ENCODE data around the gene LHFPL2. TPM values are rescaled to one million over a fixed set of nuclear protein-coding genes. Genes with fewer than 3 reads are reported as not detected.

LHFPL2 gene
- total and polyA plus RNA-seq, 9 of the 15 experiments (the other 6 are each of a cell fraction or from before 2014, with no cell fraction given): 1.0 to 6.6 (median 4.6) TPM

GRCh38 chr5:78483809-78484521, 164.6 kb downstream of the LHFPL2 start (continued):
- TF ChIP-seq, protein P1, sequence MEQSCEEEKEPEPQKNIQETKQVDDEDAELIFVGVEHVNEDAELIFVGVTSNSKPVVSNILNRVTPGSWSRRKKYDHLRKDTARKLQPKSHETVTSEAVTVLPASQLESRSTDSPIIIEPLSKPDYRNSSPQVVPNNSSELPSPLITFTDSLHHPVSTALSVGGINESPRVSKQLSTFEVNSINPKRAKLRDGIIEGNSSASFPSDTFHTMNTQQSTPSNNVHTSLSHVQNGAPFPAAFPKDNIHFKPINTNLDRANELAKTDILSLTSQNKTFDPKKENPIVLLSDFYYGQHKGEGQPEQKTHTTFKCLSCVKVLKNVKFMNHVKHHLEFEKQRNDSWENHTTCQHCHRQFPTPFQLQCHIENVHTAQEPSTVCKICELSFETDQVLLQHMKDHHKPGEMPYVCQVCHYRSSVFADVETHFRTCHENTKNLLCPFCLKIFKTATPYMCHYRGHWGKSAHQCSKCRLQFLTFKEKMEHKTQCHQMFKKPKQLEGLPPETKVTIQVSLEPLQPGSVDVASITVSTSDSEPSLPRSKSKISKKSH (CRISPR knock-in tag; IDR thresholded peaks at IDR 0.05): no peak
- TF ChIP-seq NCOR1 (IDR thresholded peaks at IDR 0.05) (peak; percentile 91), CEBPB (tag; IDR thresholded peaks at IDR 0.05) (peak; percentile 98), POU5F1 (IDR thresholded peaks at IDR 0.05; ENCODE audit: borderline replicate concordance, low read depth, low read length, partially characterized antibody) (no peak), SFPQ (IDR thresholded peaks at IDR 0.05; ENCODE audit: low read depth, low read length) (no peak), MYNN (IDR thresholded peaks at IDR 0.05) (peak; percentile 90; the same call in 1 of the 2 replicates), MYNN (CRISPR knock-in tag; IDR thresholded peaks at IDR 0.05) (no peak), NR3C1 (CRISPR knock-in tag; IDR thresholded peaks at IDR 0.05) (no peak), ZNF668 (CRISPR knock-in tag; IDR thresholded peaks at IDR 0.05) (no peak), NBN (IDR thresholded peaks at IDR 0.05; ENCODE audit: low read depth) (peak; percentile 98)
- TF ChIP-seq, protein P2, sequence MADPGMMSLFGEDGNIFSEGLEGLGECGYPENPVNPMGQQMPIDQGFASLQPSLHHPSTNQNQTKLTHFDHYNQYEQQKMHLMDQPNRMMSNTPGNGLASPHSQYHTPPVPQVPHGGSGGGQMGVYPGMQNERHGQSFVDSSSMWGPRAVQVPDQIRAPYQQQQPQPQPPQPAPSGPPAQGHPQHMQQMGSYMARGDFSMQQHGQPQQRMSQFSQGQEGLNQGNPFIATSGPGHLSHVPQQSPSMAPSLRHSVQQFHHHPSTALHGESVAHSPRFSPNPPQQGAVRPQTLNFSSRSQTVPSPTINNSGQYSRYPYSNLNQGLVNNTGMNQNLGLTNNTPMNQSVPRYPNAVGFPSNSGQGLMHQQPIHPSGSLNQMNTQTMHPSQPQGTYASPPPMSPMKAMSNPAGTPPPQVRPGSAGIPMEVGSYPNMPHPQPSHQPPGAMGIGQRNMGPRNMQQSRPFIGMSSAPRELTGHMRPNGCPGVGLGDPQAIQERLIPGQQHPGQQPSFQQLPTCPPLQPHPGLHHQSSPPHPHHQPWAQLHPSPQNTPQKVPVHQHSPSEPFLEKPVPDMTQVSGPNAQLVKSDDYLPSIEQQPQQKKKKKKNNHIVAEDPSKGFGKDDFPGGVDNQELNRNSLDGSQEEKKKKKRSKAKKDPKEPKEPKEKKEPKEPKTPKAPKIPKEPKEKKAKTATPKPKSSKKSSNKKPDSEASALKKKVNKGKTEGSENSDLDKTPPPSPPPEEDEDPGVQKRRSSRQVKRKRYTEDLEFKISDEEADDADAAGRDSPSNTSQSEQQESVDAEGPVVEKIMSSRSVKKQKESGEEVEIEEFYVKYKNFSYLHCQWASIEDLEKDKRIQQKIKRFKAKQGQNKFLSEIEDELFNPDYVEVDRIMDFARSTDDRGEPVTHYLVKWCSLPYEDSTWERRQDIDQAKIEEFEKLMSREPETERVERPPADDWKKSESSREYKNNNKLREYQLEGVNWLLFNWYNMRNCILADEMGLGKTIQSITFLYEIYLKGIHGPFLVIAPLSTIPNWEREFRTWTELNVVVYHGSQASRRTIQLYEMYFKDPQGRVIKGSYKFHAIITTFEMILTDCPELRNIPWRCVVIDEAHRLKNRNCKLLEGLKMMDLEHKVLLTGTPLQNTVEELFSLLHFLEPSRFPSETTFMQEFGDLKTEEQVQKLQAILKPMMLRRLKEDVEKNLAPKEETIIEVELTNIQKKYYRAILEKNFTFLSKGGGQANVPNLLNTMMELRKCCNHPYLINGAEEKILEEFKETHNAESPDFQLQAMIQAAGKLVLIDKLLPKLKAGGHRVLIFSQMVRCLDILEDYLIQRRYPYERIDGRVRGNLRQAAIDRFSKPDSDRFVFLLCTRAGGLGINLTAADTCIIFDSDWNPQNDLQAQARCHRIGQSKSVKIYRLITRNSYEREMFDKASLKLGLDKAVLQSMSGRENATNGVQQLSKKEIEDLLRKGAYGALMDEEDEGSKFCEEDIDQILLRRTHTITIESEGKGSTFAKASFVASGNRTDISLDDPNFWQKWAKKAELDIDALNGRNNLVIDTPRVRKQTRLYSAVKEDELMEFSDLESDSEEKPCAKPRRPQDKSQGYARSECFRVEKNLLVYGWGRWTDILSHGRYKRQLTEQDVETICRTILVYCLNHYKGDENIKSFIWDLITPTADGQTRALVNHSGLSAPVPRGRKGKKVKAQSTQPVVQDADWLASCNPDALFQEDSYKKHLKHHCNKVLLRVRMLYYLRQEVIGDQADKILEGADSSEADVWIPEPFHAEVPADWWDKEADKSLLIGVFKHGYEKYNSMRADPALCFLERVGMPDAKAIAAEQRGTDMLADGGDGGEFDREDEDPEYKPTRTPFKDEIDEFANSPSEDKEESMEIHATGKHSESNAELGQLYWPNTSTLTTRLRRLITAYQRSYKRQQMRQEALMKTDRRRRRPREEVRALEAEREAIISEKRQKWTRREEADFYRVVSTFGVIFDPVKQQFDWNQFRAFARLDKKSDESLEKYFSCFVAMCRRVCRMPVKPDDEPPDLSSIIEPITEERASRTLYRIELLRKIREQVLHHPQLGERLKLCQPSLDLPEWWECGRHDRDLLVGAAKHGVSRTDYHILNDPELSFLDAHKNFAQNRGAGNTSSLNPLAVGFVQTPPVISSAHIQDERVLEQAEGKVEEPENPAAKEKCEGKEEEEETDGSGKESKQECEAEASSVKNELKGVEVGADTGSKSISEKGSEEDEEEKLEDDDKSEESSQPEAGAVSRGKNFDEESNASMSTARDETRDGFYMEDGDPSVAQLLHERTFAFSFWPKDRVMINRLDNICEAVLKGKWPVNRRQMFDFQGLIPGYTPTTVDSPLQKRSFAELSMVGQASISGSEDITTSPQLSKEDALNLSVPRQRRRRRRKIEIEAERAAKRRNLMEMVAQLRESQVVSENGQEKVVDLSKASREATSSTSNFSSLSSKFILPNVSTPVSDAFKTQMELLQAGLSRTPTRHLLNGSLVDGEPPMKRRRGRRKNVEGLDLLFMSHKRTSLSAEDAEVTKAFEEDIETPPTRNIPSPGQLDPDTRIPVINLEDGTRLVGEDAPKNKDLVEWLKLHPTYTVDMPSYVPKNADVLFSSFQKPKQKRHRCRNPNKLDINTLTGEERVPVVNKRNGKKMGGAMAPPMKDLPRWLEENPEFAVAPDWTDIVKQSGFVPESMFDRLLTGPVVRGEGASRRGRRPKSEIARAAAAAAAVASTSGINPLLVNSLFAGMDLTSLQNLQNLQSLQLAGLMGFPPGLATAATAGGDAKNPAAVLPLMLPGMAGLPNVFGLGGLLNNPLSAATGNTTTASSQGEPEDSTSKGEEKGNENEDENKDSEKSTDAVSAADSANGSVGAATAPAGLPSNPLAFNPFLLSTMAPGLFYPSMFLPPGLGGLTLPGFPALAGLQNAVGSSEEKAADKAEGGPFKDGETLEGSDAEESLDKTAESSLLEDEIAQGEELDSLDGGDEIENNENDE (IDR thresholded peaks at IDR 0.05; ENCODE audit: low read depth, low read length): no peak

Data from K562 (cell line).